Stimulated activated CD8-positive, alpha-beta memory T cell treated with anti-CD3 and anti-CD28 coated beads, Interleukin-15, amount 100 ng/mL, for 4 hours (primary cell): Measurements from ENCODE around the gene GALNT9.

Experiments
- DNase-seq, 2 donors: peaks; one replicate each; pipeline ENCODE4 v3.0.0-alpha.2; 2020; ENCODE audit warnings: low read depth in 2 of 2

The GALNT9 gene

DNA sequence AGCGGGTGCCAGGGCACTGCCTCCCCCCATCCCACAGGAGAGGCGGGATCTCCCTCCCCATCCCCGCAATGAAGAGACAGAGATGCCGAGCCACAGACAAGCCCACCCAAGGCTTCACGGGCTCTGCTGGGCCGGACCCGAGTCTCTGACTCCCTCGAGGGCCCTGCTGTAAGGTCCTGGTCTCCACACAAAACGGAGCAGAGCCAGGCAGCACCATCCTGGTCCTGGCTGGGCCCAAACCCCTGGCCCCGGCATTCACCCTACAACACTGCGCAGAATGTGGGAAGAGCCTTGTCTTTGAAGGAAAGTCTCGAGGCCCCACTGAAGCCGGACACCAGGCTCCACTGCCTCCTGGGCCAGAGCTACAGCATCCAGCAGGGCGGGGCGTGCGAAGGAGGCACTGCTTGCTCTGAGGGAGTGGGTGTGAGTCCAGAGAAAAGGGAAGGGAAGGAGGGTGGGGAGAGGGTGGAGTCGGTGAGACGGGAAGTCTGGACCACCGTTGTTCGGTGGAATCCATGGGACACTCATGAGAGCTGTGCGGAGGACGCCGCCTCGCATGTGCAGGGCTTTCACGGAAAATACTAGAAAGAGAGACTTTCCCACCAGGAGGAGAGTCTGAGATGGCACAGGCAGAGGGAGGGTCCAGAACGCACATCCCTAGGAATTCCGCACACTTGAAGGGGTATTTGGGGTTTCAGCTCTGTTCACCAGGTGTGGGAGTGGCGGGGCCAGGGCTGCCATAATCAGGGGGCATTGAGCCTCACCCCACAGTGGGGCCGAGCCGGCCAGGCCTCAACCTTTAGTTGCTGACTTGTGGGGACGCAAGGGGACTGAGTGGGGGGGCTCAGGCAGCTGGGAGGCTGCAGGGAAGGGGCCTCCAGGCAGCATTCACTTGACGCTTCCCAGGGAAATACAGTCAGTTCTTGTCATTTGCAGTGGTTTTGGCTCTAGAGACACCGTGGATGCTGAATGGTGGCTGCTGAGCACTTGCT, 36.8 kb downstream of the GALNT9 start:
- DNase-seq: no peak

- DNase-seq: no peak
These were observed 37.8 kb downstream of the GALNT9 start for GRCh38 chr12:132291402-132292175.

DNA sequence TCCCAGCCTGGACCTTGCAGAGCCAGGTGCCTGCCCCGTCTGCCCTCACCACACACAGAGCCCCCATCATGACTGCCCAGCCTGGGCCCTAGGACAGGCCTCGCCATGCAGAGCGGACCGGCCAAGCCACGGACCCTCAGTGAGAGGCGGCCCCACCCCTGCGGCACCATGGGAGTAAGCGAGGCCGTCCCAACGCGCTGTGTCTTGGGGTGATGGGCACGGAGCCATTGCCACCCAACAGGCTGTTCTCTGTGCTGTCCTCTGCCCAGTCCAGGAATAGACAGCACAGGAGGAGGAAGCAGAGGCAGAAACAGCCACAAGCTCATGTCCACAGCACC, 39.2 kb downstream of the GALNT9 start:
- no peak for DNase-seq

DNA sequence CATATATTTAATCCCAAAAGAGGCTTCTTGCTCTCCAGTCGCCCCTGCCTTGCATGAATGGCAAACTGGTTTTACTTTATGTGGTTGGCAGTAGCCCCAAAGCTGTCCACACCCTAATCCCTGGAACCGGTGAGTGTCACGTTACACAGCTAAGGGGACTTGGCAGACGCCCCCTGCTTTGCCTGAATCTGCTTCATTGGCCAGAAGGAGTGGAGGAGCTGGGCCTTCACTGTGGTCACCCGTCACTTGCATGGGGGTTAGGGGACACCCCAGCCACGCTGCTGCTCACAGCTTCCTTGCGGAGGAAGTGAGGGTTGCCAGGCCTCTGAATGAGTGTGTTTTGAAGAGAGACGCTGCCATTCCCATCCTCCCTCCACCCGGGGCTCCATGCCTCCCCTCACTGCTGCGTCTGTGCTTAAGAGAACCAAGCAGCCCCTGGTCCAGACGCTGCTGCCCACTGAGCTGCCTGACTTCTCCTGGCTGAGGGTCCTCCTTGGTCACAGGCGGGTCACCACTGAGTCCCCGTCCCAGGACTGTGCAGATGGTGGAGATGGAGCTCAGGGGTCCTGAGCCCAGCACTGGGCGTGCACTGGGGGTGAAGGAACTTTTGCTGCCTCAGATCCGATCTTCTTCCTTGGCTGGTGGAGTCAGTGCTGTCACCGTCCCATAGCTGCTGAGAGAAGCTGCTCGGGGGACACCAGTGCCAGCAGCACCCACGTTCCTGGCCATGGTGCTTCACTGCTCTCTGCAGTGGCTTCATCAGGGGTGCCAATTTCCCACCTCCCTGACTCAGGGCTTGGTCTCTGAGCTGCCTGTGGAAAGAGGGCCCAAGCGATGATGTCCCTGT, 39.8 kb downstream of the GALNT9 start:
- no peak for DNase-seq

DNA sequence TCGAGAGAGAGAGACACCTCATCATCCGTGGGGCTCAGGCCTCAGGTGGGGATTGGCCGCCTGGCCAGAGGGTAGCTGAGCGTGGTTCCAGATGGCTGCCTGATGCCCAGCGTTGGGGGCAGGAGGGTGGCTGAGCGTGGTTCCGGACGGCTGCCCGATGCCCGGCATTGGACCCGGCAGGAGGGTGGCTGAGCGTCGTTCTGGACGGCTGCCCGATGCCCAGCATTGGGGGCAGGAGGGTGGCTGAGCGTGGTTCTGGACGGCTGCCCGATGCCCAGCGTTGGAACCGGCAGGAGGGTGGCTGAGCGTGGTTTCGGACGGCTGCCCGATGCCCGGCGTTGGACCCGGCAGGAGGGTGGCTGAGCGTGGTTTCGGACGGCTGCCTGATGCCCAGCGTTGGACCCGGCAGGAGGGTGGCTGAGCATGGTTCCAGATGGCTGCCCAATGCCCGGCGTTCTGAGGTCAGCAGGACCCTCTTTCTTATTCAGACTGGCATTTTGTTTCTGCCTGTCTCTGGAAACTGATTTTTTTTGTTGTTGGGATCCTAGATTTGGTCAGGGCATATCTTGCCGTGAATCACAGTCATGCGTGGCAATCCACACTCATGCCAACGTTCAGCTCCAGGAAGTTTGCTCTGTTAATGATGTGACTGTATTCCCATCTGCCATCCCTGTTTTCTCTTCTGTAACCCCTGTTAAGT, 40.7 kb downstream of the GALNT9 start:
- no peak for DNase-seq

- no peak for DNase-seq
These were observed 41.8 kb downstream of the GALNT9 start for GRCh38 chr12:132287391-132288238.

DNA sequence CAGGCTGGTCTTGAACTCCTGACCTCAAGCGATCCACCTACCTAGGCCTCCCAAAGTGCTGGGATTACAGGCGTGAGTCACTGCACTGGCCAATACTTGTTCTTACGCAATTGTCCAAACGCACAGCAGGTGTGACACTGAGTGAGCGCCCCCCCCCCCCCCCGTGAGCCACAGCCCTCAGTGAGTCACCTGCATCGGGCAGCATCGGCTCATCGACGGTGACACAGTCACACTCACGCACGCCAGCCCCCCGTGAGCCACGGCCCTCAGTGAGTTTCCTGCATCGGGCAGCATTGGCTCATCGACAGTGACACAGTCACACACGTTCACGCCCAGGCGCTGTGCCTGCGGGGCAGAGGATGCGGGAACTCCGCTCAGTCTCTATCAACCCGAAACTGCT, 42.5 kb downstream of the GALNT9 start:
- no peak for DNase-seq

GRCh38 chr12:132285991-132286681, 43.3 kb downstream of the GALNT9 start:
- no peak for DNase-seq

- no peak for DNase-seq
These were observed 44.3 kb downstream of the GALNT9 start for GRCh38 chr12:132284827-132285741.

GRCh38 chr12:132284071-132284826, 45.1 kb downstream of the GALNT9 start:
- DNase-seq: no peak

- DNase-seq: no peak
These were observed 46.2 kb downstream of the GALNT9 start for GRCh38 chr12:132282950-132283771.

GRCh38 chr12:132282031-132282949, 47.1 kb downstream of the GALNT9 start:
- no peak for DNase-seq

DNA sequence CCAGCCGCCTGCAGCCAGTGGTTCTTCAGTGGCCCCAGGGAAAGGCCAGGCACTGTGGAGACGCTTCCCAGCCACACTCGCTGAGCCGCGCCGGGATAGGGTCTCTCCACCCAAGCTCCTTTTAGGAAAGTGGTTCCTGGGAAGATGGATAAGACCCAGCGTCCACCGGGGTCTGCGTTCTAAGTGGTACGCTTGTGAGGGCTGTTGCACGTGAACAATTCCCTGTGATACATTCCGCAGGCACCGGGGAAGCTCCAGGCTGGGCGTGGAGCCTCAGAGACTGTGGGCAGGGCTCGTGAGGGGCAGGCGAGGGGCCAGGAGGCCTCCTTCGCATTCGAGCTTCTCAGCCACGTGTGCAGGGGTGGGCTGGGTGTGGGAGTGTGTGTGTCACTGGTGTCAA, 48.4 kb downstream of the GALNT9 start:
- DNase-seq: no peak

- DNase-seq: no peak
These were observed 49.0 kb downstream of the GALNT9 start for GRCh38 chr12:132280406-132280805.

DNA sequence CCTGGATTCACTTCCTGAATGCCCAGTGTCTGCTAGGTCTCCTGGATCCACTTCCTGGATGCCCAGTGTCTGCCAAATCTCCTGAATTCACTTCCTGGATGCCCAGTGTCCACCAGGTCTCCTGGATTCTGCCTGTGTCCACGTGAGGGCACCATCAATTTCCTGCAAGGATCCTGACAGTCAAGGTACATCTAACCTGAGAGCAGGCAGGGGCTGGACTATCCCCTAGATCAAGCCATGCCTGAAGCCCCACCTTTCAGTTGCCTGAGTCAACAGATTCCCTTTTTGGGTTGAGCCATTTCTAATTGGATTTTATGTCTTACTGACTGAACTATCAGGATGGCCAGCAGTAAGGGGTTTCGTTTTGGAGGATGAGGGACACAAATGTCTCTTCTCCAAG, 49.5 kb downstream of the GALNT9 start:
- no peak for DNase-seq
